Measurements from ENCODE around the gene TUBGCP5. TPM values are rescaled to one million over a fixed set of nuclear protein-coding genes. Genes with fewer than 3 reads are reported as not detected.
A peak's percentile ranks its signal among the peaks of the same experiment; 100 is the strongest.

The TUBGCP5 gene
- total and polyA plus RNA-seq, 2 donors (not counting 3 experiments of a cell fraction or from before 2014, with no cell fraction given), result 6.7 to 18.6 TPM

DNA sequence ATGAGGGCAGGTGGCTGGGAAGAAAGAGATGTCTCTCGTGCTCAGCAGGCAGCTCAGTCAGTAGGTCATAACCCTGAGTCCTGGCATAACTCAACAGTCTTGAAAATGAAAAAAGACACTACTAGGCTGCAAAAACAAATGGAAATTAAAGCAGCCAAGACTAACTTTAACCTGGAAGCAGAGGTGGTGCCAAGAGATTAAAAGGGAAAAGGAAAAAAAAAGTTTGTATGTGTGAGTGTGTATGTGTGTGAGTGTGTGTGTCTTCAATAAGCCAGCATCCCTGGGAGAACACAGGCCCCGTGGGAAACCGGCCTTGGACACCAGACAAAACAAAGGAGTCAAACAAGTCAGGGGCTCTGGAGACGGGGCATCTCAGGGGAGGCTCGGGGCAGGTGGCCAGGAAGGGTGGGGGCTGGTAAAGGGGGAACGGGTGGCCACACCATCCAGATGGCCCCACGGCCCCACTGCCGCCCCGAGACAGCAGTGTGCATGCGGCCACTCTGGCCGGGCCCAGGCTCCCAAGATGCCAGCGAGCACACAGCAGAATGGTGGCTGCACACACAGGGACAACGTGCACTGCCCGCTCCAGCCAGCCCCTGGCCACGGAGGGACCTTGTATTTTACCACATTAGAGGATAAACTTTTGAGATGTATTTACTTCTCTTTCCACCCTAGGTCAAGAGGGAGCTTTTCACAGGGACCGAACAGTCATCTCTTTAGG lies 83.0 kb downstream of the TUBGCP5 start:
- Histone ChIP-seq H3K4me1 (ENCODE audit: control insufficient read depth, extremely low read depth, insufficient read depth, low read length) (peaks cover 12% of the 10 kb centered on the region), H3K4me3 (replicated peaks in 1 of 3; ENCODE audit: insufficient read depth in 1 of 3, low read depth in 1 of 3, low read length in 3 of 3) (no peak overlapping the region), H3K27ac (ENCODE audit: insufficient read depth, low read depth, low read length) (no peak overlapping the region), H3K36me3 (ENCODE audit: control insufficient read depth in 2 of 2, extremely low read depth in 1 of 2, insufficient read depth in 2 of 2, low read length in 2 of 2) (no peaks in the 10 kb centered on the region), H3K27me3 (ENCODE audit: control insufficient read depth in 2 of 2, insufficient read depth in 2 of 2, low read length in 2 of 2) (no peaks in the 10 kb centered on the region), H3K4me2 (ENCODE audit: insufficient read depth, low read length) (no peak overlapping the region), H2AFZ (ENCODE audit: low read depth, low read length) (no peak overlapping the region), H4K20me1 (replicated peaks; ENCODE audit: control insufficient read depth, extremely low read depth, insufficient read depth, low read length) (peaks cover 3% of the 10 kb centered on the region), H3K9ac (replicated peaks; ENCODE audit: extremely low read depth, insufficient read depth, low read length) (no peak overlapping the region), H3K9me3 (replicated peaks; ENCODE audit: control insufficient read depth, insufficient read depth, low read length) (no peaks in the 10 kb centered on the region), H3K9me1 (replicated peaks; ENCODE audit: control insufficient read depth, extremely low read depth, insufficient read depth, low read length) (no peaks in the 10 kb centered on the region), H3K79me2 (ENCODE audit: control insufficient read depth, insufficient read depth, low read length) (peaks cover 84% of the 10 kb centered on the region)
- TF ChIP-seq GATA2 (IDR thresholded peaks at IDR 0.05; ENCODE audit: insufficient read depth, insufficient read length, low read depth, low read length) (no peak), JUN (IDR thresholded peaks at IDR 0.05; ENCODE audit: borderline replicate concordance, insufficient read depth, insufficient read length, low read depth) (no peak), POLR2A (IDR thresholded peaks at IDR 0.05; ENCODE audit: low read depth, low read length) (no peak), POLR2AphosphoS5 (IDR thresholded peaks at IDR 0.05; ENCODE audit: insufficient read depth, low read depth, low read length) (no peak)
- TF ChIP-seq, protein P1, sequence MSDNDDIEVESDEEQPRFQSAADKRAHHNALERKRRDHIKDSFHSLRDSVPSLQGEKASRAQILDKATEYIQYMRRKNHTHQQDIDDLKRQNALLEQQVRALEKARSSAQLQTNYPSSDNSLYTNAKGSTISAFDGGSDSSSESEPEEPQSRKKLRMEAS (IDR thresholded peaks at IDR 0.05; ENCODE audit: insufficient read depth, insufficient read length), result no peak
- TF ChIP-seq, protein P2, sequence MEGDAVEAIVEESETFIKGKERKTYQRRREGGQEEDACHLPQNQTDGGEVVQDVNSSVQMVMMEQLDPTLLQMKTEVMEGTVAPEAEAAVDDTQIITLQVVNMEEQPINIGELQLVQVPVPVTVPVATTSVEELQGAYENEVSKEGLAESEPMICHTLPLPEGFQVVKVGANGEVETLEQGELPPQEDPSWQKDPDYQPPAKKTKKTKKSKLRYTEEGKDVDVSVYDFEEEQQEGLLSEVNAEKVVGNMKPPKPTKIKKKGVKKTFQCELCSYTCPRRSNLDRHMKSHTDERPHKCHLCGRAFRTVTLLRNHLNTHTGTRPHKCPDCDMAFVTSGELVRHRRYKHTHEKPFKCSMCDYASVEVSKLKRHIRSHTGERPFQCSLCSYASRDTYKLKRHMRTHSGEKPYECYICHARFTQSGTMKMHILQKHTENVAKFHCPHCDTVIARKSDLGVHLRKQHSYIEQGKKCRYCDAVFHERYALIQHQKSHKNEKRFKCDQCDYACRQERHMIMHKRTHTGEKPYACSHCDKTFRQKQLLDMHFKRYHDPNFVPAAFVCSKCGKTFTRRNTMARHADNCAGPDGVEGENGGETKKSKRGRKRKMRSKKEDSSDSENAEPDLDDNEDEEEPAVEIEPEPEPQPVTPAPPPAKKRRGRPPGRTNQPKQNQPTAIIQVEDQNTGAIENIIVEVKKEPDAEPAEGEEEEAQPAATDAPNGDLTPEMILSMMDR (IDR thresholded peaks at IDR 0.05; ENCODE audit: extremely low read depth in 1 of 2, insufficient read depth in 1 of 2, low read depth in 1 of 2, low read length in 2 of 2), result no peak
- ChIA-PET CTCF (no interaction called here), POLR2A (no interaction called here)
- dilution Hi-C loops (cut with MboI; ENCODE audit: extremely low pct_ligation_motif_present, low sequenced_read_pairs), result no loop called here
- DNase-seq (ENCODE audit: low read depth, low spot score) (peak; percentile 84), FAIRE-seq (no peak)
- intact Hi-C loops (cut with micrococcal nuclease), result no loop called here
- BruUV-seq (replicated peaks), result no TSS peak
